RPMI7951 (cell line): ENCODE data around the gene PDXK. TPM values are rescaled to one million over a fixed set of nuclear protein-coding genes. Genes with fewer than 3 reads are reported as not detected.

Experiments used
- DNase-seq: peaks from one replicate; pipeline ENCODE4 v3.0.0-alpha.2; 2012; ENCODE audit warnings: low read depth
- total RNA-seq: library from RNA; depleted of rRNA; stranded (reverse); fragments of >200 nt; shearing (Covaris generic); gene quantifications from 2 replicates; pipeline ENCODE4 v1.2.3, GENCODE V29; 2014

Gene PDXK
- total RNA-seq, 1 experiment from 2014 or later = 41.3 TPM

DNA sequence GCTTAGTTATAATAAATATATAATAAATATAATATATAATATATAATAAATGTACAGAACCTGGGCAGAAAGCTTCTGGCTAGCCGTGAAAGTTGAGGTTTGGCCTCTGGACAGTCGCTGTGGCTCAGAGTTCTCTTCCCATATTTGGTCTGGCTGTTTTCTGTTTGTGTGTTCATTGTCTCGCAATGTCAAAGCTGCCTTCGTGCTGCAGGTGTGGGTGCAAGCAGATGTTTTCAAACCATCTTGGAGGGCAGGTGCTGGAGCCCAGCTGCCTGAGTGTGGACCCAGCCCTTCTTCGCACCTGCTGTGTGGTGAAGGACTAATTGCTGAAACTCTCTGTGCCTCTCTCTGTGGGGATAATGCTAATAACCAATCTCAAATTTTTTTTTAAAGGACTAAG, 60.7 kb downstream of the PDXK start:
- DNase-seq = no peak

DNA sequence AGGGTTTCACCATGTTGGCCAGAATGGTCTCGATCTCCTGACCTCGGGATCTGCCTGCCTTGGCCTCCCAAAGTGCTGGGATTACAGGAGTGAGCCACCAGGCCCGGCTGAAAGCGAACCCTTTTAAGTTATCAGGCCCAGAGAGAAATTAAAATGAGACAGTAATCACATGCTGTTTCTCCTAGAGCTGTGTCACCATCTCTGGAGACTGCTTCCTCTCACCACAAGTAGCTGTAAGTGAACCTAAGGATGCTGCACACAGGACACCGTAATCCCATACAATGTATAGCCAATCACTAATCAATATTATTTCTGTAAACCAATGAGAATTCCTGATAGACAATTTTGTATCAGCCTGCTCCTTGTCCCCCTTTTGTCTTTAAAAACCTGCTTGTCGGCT, 62.9 kb downstream of the PDXK start:
- DNase-seq = no peak

DNA sequence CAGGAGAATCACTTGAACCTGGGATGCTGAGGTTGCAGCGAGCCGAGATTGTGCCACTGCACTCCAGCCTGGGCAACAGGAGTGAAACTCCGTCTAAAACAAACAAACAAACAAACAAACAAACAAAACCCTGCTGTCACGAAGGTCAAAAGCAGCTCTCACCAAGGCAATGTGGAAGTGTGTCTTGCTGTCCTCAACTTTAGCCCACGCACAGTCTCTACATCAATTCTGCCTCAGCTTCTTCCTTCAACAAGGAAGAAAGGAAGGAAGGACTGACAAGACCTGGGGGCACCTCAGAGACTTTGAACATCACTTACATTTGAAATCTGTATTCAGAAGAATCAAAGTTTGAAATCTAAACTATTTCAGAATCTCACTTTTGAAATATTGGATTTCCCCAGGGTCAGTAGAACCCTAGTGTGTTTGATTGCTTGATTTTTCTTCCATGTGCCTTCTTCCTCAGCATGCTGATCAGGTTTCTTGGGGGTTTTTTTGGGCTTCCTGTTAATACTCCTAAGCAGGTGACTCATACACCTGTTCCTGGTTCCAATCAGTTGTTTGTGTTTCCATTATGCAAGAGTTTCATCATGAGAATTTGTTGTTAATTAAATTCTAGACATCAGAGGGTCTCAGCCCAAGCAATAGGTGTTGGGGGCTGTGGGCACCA, 63.6 kb downstream of the PDXK start:
- no peak for DNase-seq

DNA sequence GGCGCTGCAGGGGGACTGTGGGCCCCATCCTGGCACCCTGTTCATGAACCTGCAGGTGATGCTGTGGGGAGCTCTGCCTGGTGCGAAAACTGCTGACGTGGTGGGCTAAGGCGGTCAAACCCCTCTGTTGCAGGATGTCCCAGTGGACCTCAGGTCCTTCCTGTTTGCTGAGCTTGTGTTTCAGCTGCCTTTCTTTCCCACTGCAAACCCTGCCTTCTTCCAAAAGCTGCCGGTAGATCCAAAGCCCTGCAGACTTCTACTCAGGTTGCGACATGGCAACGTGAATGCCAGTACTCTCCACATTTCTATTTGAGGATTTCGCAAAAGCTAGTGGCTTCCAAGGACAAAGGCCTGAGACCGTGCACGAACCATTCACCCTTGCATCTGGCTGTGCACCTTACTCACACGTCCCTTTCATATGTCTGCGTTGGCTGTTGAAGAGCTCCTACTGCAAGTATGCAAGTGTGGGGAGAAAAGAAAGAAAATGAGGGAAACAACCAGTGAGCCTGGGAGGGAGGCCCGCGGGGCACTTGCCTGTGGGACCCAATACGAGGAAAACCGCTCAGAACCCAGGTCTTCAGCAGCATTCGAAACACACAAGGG, 64.3 kb downstream of the PDXK start:
- no peak for DNase-seq

DNA sequence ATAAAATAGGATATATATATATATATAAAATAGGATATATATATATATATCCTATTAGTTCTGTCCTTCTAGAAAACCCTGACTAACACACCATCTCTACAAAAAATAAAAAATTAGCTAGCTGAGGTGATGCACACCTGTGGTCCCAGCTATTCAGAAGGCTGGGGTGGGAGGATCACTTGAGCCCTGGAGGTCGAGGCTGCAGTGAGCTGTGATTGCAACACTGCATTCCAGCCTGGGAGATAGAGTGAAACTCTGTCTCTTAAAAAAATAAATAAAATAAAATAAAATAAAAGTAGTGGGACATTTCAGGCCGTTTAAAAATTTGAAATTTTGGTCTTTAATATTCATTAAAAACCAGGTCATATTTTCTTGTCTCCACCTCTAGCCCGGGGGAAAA, 66.2 kb downstream of the PDXK start:
- no peak for DNase-seq

DNA sequence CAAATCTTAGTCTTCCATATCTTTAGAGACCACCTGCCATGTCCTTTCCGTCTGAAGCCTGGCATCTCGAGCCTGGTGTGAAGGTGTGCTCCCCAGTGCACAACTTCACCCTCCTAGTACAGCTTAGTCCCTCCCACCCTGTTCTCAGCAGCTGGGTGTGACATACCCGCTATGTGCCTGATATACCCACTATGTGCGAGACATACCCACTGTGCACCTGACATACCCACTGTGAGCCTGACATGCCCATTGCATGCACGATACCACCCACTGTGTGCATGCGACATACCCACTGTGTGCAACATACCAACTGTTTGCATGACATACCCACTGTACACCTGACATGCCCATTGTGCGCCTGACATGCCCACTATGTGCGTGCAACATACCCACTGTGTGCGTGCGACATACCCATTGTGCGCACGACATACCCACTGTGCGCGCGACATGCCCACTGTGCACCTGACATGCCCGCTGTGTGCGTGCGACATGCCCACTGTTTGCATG, 67.4 kb downstream of the PDXK start:
- no peak for DNase-seq

DNA sequence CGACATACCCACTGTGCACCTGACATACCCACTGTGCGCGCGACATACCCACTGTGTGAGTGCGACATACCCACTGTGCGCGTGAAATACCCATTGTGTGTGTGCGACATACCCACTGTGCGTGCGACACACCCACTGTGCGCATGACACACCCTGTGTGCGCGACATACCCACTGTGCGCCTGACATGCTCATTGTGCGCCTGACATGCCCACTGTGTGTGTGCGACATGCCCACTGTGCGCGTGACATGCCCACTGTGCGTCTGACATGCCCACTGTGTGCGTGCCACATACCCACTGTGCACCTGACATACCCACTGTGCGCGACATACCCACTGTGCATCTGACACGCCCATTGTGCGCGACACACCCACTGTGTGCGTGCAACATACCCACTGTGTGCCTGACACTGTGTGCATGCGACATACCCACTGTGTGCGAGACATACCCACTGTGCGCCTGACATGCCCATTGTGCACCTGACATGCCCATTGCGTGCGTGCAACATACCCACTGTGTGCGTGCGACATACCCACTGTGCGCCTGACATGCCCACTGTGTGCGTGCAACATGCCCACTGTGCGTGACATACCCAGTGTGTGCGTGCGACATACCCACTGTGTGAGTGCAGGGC, 68.0 kb downstream of the PDXK start:
- no peak for DNase-seq

DNA sequence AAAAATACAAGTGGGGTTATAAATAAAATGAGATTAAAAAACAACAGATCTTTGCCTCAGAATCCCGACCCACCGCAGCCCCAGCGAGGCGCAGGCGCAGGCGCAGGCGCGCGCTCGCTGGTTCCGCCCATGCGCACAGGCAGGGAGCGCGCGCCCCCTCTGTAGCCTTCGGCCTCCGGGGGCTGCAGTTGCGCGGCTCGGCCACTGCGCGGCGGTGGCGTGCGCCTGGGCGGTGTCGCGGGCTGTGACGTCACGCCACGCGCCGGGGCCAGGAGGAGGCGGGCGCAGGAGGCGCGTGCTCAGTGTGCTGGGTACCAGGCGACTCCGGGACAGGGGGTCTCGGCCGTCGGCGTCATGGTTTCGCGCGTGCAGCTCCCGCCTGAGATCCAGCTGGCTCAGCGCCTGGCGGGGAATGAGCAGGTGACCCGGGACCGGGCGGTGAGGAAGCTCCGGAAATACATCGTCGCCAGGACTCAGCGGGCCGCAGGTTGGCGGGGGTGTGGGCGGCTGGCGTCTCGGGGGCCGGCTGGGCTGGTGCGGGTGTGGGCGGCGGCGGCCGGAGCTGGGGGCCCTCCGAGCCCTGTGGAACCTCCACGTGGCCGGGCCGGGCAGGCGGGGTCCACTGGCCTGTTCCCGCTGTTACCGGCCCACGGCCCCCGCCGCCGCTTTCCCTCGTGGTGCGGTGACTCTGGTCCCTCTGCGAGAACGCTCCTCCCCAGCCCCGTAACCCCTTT, 70.5 kb downstream of the PDXK start, which contains the start of gene RRP1:
TSS of gene RRP1 (plus strand) at position 302 of the 734 bp plus-strand sequence. CDS start at position 355, 53 bp downstream.
- DNase-seq = peak; percentile 79

DNA sequence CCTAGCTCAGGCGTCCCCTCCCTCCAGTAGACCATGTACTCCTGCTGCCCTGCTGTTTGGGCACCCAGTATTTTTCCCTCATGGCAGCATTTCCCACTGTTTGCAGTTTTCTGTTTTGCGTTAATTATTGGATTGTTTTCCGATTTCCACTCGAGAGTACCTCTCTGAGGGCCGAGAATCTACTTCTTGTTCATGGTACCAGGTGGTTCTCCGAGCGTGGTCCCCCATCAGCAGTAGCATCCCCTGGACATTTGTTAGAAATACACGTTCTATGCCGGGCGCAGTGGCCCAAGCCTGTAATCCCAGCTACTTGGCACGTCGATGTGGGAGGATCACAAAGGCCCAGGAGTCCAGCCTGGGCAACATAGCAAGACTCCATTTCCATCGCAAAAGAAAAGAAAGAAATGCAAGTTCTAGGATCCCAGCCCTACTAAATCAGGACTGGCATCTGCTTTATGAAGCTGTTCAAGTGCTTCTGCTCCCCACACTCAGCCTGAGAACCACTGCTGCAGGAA, 71.1 kb downstream of the PDXK start:
- no peak for DNase-seq

DNA sequence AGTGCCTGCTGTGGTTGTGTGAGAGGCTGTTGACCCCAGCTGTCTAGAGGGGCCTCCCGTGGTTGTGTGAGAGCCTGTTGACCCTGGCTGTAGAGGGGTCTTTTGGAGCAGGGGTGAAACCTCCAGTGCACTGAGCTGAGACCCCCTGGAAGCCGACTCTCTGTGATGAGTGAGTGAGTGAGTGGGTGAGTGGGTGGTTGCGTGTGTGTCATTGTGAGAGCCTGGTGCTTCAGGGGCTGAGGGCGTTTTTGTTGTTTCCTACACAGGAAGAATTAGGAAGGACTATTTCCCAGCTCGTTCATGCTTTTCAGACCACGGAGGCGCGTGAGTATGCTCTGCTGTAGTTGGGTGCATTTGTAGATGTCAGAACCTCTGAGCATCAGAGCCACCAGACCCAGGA, 73.5 kb downstream of the PDXK start:
- no peak for DNase-seq

DNA sequence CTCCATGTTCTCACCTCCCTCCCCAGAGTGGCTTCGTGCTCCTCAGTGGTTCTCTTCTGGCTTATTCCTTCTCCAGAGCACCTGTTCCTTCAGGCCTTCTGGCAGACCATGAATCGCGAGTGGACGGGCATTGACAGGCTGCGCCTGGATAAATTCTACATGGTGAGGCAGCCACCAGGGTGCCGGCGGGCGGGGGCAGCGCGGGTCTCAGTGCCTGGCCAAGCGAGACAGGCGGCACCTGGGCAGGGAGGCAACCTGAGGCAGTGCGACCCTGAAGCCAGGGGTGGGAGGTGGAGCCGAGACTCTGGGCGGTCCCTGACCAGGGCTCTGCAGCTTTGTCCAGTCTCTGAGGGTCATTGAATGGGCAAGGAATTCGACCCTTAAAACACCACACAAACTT, 74.3 kb downstream of the PDXK start:
- DNase-seq = no peak

DNA sequence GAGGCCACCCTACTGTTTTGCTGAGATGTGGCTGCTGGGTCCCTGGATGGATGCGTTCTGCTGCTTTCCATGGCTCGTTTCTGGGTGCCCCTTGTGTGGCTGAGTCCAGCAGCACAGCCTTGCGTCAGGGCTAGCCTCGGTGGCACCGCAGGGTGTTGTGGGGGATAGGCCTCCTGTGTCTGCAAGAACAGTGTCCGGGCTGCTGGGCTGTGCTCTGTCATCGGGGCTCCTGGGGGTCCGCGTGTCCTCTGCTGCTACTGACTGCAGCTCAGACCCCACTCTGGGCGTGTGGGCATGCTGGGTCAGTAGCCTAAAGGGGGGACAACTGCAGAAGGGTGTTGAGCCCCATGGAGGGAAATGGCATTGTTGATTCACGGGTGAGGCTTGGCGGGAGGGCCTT, 75.4 kb downstream of the PDXK start:
- no peak for DNase-seq

DNA sequence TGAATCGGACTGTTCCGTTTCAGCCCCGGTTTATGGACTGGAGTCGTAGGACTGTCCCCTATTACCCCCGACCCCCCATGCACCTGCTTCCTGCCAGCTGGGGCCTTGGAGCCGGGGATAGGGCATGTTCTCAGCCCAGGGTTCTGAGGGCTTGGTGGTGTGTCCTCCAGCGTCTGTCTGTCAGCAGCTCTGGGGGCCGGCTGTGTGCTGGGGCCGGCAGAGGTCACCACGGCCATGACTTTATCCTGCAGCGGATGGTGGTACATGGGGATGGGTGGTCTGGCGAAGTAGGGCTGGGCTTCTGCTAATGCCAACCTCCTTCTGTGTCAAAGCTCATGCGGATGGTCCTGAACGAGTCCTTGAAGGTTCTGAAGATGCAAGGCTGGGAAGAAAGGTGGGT, 75.9 kb downstream of the PDXK start:
- DNase-seq = no peak

DNA sequence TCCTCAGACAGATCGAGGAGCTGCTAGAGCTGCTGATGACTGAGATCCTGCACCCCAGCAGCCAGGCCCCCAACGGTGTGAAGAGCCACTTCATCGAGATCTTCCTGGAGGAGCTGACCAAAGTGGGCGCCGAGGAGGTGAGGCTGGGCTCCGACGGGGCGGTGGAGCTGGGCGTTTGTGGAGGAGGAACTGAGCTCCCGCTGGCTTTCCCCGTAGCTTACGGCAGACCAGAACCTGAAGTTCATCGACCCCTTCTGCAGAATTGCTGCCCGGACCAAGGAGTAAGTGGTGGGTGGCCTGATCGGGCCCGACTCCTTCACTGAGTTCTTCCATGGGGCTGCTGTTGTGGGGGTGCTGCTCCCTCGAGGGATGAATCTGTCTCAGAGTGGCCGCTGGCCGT, 78.5 kb downstream of the PDXK start:
- no peak for DNase-seq

DNA sequence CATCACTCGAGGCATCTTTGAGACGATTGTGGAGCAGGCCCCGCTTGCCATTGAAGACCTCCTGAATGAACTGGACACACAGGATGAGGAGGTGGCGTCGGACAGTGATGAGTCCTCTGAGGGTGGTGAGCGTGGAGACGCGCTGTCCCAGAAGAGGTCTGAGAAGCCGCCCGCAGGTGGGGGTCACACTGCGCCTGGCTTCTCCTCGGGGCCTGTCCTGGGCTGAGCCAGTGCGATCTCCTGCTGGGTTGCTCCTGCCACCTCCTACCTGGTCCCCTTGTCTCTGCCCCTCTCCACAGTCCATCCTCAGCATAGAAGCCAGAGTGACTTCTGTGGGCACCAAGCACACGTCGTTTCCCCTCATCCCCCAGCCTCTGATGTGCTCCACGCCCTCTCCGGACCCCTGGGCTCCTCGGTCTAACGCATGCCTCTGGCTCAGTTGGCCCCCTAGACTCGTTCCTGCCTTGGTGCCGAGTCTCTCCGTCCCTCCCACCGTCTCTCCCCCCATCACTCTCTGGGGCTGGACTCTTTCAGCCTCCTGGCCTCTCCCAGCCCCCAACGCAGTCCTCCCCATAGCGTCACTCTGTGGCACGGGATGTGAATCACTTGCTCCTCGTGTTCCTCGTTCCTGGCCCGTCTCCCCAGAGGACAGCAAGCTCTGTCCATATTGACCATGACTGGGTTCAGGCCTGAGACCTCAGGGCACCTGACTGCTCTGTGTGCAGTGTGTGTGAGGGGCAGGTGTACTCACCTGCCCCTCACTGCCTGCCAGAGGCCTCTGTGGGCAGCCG, 79.2 kb downstream of the PDXK start:
- DNase-seq = no peak

DNA sequence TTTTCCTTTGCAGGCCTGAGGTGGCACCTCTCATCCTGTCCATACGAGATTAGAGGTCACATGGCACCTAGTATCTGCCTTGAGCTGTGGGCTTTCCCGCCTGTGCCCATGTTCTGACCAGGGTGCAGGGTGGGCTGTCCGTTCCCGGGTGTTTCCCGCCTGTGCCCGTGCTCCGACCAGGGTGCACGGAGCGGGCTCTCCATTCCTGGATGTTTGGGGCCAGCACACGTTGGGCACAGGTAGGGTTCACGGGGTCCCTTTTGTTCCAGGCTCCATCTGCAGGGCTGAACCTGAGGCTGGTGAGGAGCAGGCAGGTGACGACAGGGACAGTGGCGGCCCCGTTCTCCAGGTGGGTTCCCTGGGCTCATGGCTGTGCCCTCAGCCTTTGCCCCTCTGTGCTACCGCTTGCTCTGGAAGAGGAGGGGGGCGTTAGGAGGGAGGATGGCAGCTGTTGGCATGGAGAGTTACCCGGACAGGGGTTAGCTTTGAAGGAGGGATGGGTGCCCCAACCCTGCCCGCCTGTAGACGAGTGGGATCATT, 80.4 kb downstream of the PDXK start:
- no peak for DNase-seq

DNA sequence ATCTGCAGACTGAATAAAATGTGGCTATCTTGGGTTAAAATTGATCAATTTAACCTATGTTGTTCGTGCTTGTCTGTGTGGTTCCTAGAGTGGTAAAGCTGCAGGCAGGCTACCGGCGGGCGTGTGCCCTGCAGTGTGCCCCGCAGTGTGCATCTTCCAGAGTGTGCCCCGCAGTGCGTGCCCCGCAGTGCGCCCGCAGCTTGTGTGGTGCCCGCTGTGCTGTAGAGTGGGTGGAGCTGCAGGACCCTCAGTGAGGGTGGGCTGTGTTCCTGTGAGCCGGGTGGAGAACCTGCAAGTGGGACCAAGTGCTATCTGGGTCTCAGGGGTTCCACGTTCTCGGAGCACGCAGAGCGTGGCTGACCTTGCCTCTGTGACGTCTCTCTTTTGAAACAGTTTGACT, 81.2 kb downstream of the PDXK start:
- no peak for DNase-seq

DNA sequence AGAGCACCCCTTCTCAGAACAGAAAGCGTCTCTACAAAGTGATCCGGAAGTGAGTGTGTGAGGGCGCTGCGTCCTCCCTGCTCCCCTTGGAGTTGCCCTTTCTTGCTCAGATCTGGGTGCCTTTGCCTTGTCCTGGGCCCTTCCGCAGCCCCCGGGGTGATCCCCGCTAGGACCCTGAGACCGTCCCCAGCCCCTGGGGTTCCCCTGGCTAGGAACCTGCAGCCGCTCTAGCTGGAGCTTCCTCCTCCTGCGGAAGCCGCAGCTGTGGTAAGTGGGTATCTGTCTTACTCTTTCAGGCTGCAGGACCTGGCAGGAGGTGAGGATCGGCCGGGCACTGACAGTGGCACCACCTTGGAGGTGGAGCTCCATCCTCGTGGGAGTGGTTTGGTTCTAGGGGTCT, 81.6 kb downstream of the PDXK start:
- DNase-seq = no peak

DNA sequence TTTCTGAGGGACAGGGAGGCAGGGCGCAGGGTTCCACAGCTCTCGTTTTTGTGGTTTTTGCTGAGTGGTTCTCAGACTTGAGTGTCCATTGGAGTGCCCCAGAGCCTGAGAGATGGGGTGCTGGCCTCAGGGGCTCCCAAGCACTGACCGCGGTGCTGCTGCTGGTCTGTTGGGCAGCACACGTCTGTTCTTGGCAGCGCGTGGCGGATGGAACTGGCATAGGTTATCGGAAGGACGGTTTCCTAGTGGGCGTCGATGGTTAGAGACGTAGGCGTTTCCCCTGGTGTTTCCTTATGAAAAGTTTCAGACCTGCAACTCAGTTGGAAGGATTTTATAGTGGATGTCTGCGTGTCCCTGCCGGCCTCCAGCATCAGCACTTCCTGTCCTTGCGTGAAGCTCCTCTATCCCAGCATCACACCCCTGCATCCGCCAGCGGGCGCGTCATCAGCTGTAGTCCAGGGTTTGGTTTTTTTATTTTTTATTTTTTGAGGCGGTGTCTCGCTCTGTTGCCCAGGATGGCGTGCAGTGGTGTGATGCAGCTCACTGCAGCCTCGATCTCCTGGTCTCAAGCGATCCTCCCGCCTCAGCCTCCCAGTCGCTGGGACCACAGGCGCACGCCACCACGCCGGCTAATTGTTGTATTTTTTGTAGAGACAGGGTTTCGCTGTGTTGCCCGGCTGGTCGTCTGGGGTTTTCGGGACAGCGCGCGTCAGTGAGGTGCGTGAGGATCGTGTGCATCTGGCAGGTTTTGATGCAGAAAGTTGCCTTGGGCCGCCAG, 82.3 kb downstream of the PDXK start:
- DNase-seq = no peak

DNA sequence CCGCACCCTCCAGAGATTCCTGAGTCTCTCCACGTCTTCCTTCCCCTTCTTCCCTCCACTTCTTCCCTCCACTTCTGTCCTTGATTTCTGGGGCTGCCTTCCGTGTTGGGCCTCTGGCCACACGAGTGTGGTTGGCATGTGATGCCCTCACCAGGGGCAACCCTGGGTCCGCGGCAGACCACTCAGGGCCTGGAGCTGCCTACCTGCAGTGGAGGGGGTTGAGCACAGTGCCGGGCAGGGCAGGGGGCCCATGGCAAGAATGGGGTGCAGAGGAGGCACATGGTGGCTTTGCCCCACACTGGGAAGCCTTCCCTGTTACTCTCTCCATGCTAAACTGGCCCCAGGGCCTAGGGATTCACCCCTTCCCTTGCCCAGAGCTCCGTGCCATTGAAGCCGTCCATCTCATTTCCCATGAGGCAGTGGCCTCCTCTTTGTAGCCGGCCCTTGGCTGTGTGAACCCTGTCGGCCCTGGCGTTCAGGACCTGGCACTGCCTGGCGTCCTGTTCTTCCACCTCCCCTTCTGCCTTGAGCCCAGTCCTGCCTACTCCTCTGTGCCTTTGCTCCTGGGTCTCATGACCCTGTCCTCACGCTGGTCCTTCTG, 83.9 kb downstream of the PDXK start:
- DNase-seq = no peak
